Colonic mucosa (tissue), 4 donors: ENCODE data around the gene BCAN. TPM values are rescaled to one million over a fixed set of nuclear protein-coding genes. Genes with fewer than 3 reads are reported as not detected.
"Not testable (repeated sequence)": the region's sequence is repeated elsewhere in the genome, so short reads cannot be mapped to it uniquely, and the experiment has no call there.

Source experiments
- DNase-seq: peaks from one replicate; pipeline ENCODE4 v3.0.0-alpha.2; 2020
- H3K27ac ChIP-seq: fragments of 200-600 bp; one replicate; pipeline ENCODE4 v1.8.0; 2021
- H3K27me3 ChIP-seq: fragments of 200-600 bp; one replicate; pipeline ENCODE4 v1.8.0; 2021
- H3K36me3 ChIP-seq: fragments of 200-600 bp; one replicate; pipeline ENCODE4 v1.8.0; 2021
- H3K4me1 ChIP-seq: fragments of 200-600 bp; one replicate; pipeline ENCODE4 v1.8.0; 2021; ENCODE audit warnings: mild to moderate bottlenecking
- H3K4me3 ChIP-seq: fragments of 200-600 bp; one replicate; pipeline ENCODE4 v1.8.0; 2021
- H3K9ac ChIP-seq, 2 donors: one replicate each; pipeline ENCODE4 v1.7.0; 2013; ENCODE audit warnings: control low read depth in 2 of 2, low read depth in 2 of 2, low read length in 2 of 2
- H3K9me3 ChIP-seq: fragments of 200-600 bp; one replicate; pipeline ENCODE4 v1.8.0; 2021
- CTCF ChIP-seq: fragments of 200-600 bp; IDR thresholded peaks from one replicate; pipeline ENCODE4 v1.8.0; 2022; ENCODE audit warnings: antibody characterized with exemption, mild to moderate bottlenecking
- intact Hi-C: fragments of 100-400 bp; cut with DNase I; formaldehyde crosslinking; loops from one replicate; pipeline ENCODE4 v1.14.1; 2022
- total RNA-seq, 2 donors: library from RNA; stranded (reverse); fragmentation: NEBNext Ultra II Directional in 1 of 2; extraction: Animal tissue kit (Norgen Biotek cat#: 25700) in 1 of 2; gene quantifications; one replicate each; pipeline ENCODE4 v1.2.1, GENCODE V29; 2021
- donor health status: healthy.
- donor health status: DM: no; HTN: no; CAD: no.
- donor health status: DM: no; HTN: no; CAD: no.

Gene BCAN
- total RNA-seq, 2 donors from 2014 or later, result 0.37 TPM; not detected in 1

GRCh38 chr1:156599811-156600210 lies 42.1 kb upstream of the BCAN start:
- Histone ChIP-seq H3K27me3 (no peaks in the 10 kb centered on the region), H3K27ac (no peak overlapping the region), H3K4me1 (peaks cover 5% of the 10 kb centered on the region), H3K9me3 (no peaks in the 10 kb centered on the region), H3K36me3 (no peaks in the 10 kb centered on the region), H3K4me3 (no peak overlapping the region), H3K9ac (no peak overlapping the region)
- intact Hi-C loops, result loop anchor here (5.0 kb wide), 1 partner anchor 148 kb away; no protein-coding TSS in a partner anchor
- no peak for DNase-seq
- TF ChIP-seq CTCF, result no peak

- Histone ChIP-seq H3K9me3 (no peaks in the 10 kb centered on the region), H3K27ac (peak overlapping the region; percentile 58), H3K4me3 (peak overlapping the region; percentile 67), H3K9ac (peak overlapping the region; percentile 69 to 75), H3K36me3 (no peaks in the 10 kb centered on the region), H3K27me3 (no peaks in the 10 kb centered on the region), H3K4me1 (peaks cover 5% of the 10 kb centered on the region)
- TF ChIP-seq CTCF, result no peak
- no peak for DNase-seq
- intact Hi-C loops, result loop anchor here (5.0 kb wide), 1 partner anchor 148 kb away; no protein-coding TSS in a partner anchor
These were observed 41.2 kb upstream of the BCAN start for GRCh38 chr1:156600733-156601121.

GRCh38 chr1:156601122-156601830 lies 40.6 kb upstream of the BCAN start, which contains the start of gene GPATCH4:
GPATCH4 (minus strand) TSS chr1:156601479.
- Histone ChIP-seq H3K9me3 (no peaks in the 10 kb centered on the region), H3K27me3 (no peaks in the 10 kb centered on the region), H3K27ac (peak within 1 kb of the TSS; percentile 58), H3K36me3 (no peaks in the 10 kb centered on the region), H3K4me1 (peaks cover 5% of the 10 kb centered on the region), H3K9ac (peak within 1 kb of the TSS; percentile 69 to 75), H3K4me3 (peak within 1 kb of the TSS; percentile 67)
- TF ChIP-seq CTCF, result no peak
- DNase-seq, result peak; percentile 83
- intact Hi-C loops, result loop anchor here (5.0 kb wide), 1 partner anchor 149 kb away; no protein-coding TSS in a partner anchor

GRCh38 chr1:156601892-156602291 lies 40.0 kb upstream of the BCAN start:
- Histone ChIP-seq H3K4me3 (peak overlapping the region; percentile 67), H3K4me1 (peaks cover 5% of the 10 kb centered on the region), H3K9me3 (no peaks in the 10 kb centered on the region), H3K9ac (peak overlapping the region in 1 of 2 donors; percentile 75), H3K27ac (peak overlapping the region; percentile 58), H3K27me3 (no peaks in the 10 kb centered on the region), H3K36me3 (no peaks in the 10 kb centered on the region)
- DNase-seq, result no peak
- TF ChIP-seq CTCF, result no peak
- intact Hi-C loops, result loop anchor here (5.0 kb wide), 1 partner anchor 150 kb away; no protein-coding TSS in a partner anchor

GRCh38 chr1:156602557-156602993 lies 39.3 kb upstream of the BCAN start:
- peak; percentile 20 for TF ChIP-seq CTCF
- Histone ChIP-seq H3K27ac (no peak overlapping the region), H3K9ac (peak overlapping the region in 1 of 2 donors; percentile 9), H3K9me3 (no peaks in the 10 kb centered on the region), H3K36me3 (no peaks in the 10 kb centered on the region), H3K4me1 (peaks cover 5% of the 10 kb centered on the region), H3K27me3 (no peaks in the 10 kb centered on the region), H3K4me3 (no peak overlapping the region)
- intact Hi-C loops, result loop anchor here (5.0 kb wide), 1 partner anchor 150 kb away; no protein-coding TSS in a partner anchor
- DNase-seq, result peak; percentile 31

- H3K9me3 ChIP-seq, intact Hi-C loops: not testable (repeated sequence)
These were observed 34.6 kb upstream of the BCAN start for GRCh38 chr1:156607344-156607743.

More at GRCh38 chr1:156607344-156607743, 34.6 kb upstream of the BCAN start:
- not testable (repeated sequence) for DNase-seq, H3K9ac ChIP-seq, H3K27ac ChIP-seq, H3K27me3 ChIP-seq, H3K4me3 ChIP-seq, H3K36me3 ChIP-seq, H3K4me1 ChIP-seq
